Stimulated activated CD8-positive, alpha-beta memory T cell treated with anti-CD3 and anti-CD28 coated beads, Interleukin-7, amount 100 ng/mL, for 1 hour (primary cell): Measurements from ENCODE around the gene PLD4.

Source experiments
- DNase-seq, 2 donors: peaks; one replicate each; pipeline ENCODE4 v3.0.0-alpha.2; 2020; ENCODE audit warnings: low read depth in 2 of 2

Gene PLD4

DNA sequence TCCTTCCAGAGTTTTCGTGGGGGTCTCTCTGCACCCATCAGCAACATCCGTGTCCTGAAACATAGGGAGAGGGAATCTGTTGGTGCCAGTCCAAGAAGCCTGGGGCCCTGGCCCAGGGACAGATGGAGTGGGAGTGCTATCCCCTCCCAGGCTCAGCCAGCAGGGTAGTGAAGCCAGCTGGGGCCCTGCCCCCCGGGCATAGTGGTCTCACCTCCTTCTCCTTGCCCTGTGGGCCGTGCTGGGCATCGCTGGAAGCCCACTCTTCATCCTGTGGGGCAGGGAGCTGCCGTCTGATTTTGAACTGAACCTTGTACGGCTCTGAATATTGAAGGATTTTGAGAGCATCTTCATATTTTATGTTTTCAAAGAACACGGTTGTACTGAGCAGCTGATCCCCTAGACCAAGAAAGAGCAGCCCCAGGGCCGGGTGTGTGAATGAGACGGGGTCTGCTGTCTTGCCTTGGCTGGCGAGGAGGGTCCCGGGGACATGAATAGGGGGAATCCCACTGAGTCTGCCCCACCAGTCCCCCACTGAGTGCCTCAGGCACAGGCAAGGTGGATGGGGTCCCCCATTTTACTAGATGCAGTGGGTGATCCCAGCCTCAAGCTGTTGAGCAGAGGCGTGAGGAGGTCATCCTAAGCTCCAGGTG, 30.2 kb downstream of the PLD4 start:
- DNase-seq = no peak

- no peak for DNase-seq
Observed at GRCh38 chr14:104955396-104955770, 30.7 kb downstream of the PLD4 start.

- no peak for DNase-seq
Observed at GRCh38 chr14:104956290-104956890, 31.7 kb downstream of the PLD4 start.

GRCh38 chr14:104957146-104958113, 32.8 kb downstream of the PLD4 start:
- no peak for DNase-seq

GRCh38 chr14:104964546-104964945, 39.9 kb downstream of the PLD4 start:
- no peak for DNase-seq

DNA sequence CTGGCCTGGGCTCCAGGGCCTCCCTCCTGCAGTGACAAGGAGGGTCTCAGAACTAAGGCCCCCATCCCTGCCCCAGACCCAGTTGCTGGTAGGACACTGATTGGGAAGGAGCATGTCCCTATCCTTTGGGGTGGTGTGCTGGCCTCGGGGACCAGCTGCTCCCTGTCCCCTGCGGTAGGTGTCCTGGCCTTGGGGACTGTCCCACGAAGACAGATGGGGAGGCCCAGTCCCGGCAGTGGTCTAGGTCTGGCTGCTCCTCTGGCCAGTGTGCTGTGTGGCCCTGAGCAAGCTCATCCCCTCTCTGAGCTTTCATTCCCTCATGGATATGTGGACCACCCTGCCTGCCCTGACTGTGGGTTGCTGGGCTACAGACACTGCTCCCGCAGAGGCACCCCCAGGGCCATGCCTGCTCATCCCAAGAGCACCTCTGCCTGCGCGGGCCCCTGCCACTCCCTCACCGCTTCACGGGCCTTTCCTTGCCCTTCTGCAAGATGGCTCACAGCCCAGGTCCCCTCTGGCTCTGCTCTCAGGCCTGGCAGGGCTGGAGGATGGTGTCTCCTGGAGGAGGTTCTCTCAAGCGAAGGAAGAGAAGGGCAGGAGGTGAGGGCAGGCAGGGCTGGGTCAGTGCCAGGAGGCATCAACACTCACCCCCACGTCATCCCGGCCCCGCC, 41.0 kb downstream of the PLD4 start:
- DNase-seq = no peak

GRCh38 chr14:104966261-104966865, 41.7 kb downstream of the PLD4 start:
- DNase-seq = no peak

GRCh38 chr14:104966981-104967385, 42.3 kb downstream of the PLD4 start:
- no peak for DNase-seq

- no peak for DNase-seq
Observed at GRCh38 chr14:104967386-104968152, 42.9 kb downstream of the PLD4 start.

DNA sequence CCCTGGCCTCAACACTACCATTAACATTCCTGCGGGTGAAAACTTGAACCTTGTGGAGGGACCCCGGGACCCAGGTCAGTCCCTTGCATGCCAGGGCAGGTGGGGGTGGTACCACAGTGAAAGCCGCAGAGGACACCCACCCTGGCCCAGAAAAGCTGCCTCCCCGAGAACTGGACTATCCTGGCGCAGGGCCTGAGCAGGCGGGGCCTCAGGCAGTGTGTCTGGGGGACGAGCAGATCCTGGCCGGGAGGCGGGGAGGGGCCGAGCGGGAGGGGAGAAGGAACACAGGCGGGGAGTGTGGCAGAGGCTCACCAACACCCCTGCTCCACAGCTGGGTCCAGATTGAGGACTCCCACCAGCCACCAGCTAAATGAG, 43.5 kb downstream of the PLD4 start:
- no peak for DNase-seq

DNA sequence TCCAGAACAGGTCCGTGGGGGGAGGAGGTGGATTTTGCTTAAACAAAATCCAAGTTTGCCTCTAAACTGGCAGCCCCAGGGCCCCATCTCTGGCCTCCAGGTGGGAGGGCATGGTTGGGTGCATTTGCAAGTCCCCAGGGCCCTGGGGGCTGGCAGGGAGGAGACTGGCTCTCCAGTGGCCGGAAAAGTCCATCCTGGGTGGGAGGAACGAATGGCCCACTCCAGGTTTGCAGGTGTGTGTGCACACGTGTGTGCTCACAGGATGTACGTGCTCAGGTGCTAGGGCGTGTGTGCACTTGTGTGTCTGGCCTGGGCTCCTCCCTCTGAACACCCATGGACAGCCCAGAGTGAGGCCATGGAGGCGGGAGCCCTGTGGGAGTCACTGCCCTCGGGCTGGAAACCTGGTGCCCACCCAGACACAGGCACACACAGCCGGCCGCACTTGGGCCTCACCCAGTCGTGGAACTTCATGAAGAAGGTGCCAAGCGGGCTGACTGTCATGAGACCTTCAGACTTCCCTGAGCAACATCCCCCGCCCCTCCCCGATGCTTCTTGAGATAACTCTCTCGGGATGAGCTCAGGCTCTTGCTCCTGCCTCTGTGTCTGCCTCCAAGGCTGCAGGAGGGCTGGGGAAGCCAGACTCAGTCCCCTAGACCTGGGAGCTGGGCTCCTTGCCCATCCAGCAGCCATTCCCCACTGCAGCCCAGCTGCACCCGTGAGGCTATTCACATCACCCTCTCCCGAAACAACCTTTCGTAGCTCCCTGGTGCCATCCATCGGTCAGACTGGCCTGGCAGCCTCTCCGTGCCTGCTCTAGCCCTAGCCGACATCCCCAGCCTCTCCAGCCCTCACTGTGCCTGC, 44.1 kb downstream of the PLD4 start:
- no peak for DNase-seq

- DNase-seq = no peak
Observed at GRCh38 chr14:104969741-104970230, 45.1 kb downstream of the PLD4 start.

DNA sequence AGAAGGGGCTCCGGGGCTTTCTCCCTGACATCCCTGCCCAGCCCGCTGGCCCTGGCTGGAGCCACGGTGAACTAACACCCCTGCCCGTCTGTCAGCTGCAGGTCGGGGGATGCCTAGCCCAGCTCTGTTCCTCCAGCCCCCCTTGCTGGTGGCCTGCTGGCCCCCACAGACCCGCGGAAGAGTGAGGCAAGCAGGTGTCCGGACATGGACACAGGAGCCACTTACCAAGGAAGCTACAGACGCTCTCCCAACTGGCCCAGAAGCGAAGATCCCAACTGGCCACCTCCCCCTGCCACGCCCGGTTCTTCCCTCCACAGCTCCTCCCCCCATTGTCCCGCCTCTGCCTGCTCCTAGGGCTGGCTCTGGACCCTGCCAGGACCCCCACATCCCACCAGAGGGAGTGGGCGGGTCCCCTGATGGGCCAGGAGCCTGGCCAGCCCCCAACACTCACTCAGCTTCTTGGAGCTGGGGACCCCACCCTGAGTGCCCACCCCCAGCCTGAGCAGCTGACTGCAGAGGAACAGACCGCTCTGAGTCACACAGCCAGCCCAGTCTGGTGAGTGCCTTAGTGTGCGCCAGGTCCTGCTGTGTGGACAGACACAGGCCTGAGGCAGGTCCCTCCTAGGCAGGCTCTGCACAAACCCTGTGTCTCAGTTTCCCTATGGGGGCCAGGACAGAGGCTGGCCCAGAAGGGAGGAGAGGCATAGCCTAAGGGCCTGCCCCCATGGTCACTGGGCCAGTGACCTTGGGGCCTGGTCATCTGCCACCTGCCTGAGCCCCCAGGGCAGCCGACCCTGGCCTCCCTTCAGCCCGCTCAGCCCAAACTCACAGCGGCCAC, 45.8 kb downstream of the PLD4 start:
- DNase-seq = no peak

DNA sequence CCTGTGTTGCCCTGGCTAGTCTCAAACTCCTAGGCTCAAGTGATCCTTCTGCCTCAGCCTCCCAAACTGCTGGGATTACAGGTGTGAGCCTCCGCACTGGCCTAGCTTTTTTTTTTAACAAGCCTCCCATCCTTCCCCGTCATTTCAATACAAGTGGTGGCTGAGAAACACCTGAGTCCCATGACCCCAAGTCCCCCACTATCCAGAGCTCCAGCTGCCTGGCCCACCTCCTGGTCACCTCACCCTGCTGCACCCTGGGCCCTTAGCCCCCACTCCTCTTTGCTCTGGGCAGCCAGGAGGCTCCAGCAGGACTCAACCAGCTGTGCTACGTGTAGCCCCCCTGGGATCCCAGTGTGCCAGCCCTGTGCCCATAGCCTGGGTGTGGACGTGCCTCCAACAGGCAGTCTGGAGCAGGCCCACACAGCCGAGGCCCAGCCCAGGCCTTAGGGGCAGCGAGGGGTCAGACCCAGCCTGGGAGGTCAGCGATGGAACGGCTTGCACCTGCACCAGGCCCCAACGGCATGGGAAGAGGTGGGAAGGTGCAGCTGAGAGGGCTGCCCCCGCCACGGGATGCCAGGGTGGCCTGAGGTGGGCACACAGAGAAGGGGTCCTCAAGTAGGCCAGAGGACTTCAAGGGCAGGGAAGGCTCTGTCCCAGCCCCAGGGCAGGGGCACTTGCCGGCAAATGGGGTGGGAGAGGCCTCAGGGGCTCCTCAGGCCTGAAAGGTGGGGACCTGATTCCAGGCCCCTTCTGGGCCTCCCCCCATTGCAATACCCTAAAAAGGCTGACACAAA, 47.0 kb downstream of the PLD4 start:
- no peak for DNase-seq

GRCh38 chr14:104972301-104973134, 47.8 kb downstream of the PLD4 start:
- DNase-seq = no peak

- DNase-seq = no peak
Observed at GRCh38 chr14:104973135-104973384, 48.4 kb downstream of the PLD4 start.

- DNase-seq = no peak
Observed at GRCh38 chr14:104973385-104974145, 48.9 kb downstream of the PLD4 start.
